OCI-M1 (cell line): ENCODE measurements around the gene TNIK.

Experiments
- DNase-seq: peaks from one replicate; lab custom pipeline; 2025; lab: John Stamatoyannopoulos, UW

The TNIK gene

GRCh38 chr3:171189394-171190080 lies 270.7 kb downstream of the TNIK start:
- no peak for DNase-seq

- peak; percentile 44 for DNase-seq
These were observed 272.4 kb downstream of the TNIK start for GRCh38 chr3:171187706-171188290.

GRCh38 chr3:171186817-171187500 lies 273.2 kb downstream of the TNIK start:
- DNase-seq = no peak

GRCh38 chr3:171186383-171186782 lies 273.8 kb downstream of the TNIK start:
- no peak for DNase-seq

GRCh38 chr3:171185959-171186358 lies 274.2 kb downstream of the TNIK start:
- DNase-seq = no peak

- DNase-seq = no peak
These were observed 275.8 kb downstream of the TNIK start for GRCh38 chr3:171184372-171184771.

- DNase-seq = peak; percentile 75
These were observed 277.2 kb downstream of the TNIK start for GRCh38 chr3:171183042-171183441.

- DNase-seq = no peak
These were observed 278.1 kb downstream of the TNIK start for GRCh38 chr3:171181907-171182690.

GRCh38 chr3:171178714-171179113 lies 281.5 kb downstream of the TNIK start:
- DNase-seq = no peak

- DNase-seq = no peak
These were observed 282.7 kb downstream of the TNIK start for GRCh38 chr3:171177553-171177952.

GRCh38 chr3:171177056-171177455 lies 283.1 kb downstream of the TNIK start:
- no peak for DNase-seq

GRCh38 chr3:171176244-171176933 lies 283.8 kb downstream of the TNIK start:
- no peak for DNase-seq

- DNase-seq = no peak
These were observed 284.4 kb downstream of the TNIK start for GRCh38 chr3:171175741-171176234.

GRCh38 chr3:171173736-171174135 lies 286.5 kb downstream of the TNIK start:
- no peak for DNase-seq

- peak; percentile 23 for DNase-seq
These were observed 288.1 kb downstream of the TNIK start for GRCh38 chr3:171172070-171172469.

- no peak for DNase-seq
These were observed 290.3 kb downstream of the TNIK start for GRCh38 chr3:171169866-171170265.

GRCh38 chr3:171169443-171169842 lies 290.8 kb downstream of the TNIK start:
- no peak for DNase-seq

GRCh38 chr3:171168551-171168950 lies 291.7 kb downstream of the TNIK start:
- no peak for DNase-seq

GRCh38 chr3:171168086-171168485 lies 292.1 kb downstream of the TNIK start:
- no peak for DNase-seq

GRCh38 chr3:171165983-171166382 lies 294.2 kb downstream of the TNIK start:
- DNase-seq = no peak

- DNase-seq = no peak
These were observed 294.7 kb downstream of the TNIK start for GRCh38 chr3:171165499-171165921.

- no peak for DNase-seq
These were observed 296.1 kb downstream of the TNIK start for GRCh38 chr3:171164067-171164465.
